Ishikawa (cell line): Measurements from ENCODE around the gene CRTC2.

Experiments used
- CEBPB ChIP-seq: IDR thresholded peaks from 2 replicates; pipeline ENCODE4 v1.6.1; 2012
- CREB1 ChIP-seq: IDR thresholded peaks from 2 replicates; pipeline ENCODE4 v1.6.1; 2012; ENCODE audit warnings: low read depth
- EGR1 ChIP-seq: IDR thresholded peaks from 2 replicates; pipeline ENCODE4 v1.6.1; 2012
- EP300 ChIP-seq: IDR thresholded peaks from 2 replicates; pipeline ENCODE4 v1.6.1; 2012; ENCODE audit warnings: borderline replicate concordance
- FOXM1 ChIP-seq: IDR thresholded peaks from 2 replicates; pipeline ENCODE4 v1.6.1; 2012; ENCODE audit warnings: low read depth, borderline replicate concordance
- MAX ChIP-seq: IDR thresholded peaks from 2 replicates; pipeline ENCODE4 v1.6.1; 2012
- RAD21 ChIP-seq: IDR thresholded peaks from 2 replicates; pipeline ENCODE4 v1.6.1; 2012; ENCODE audit warnings: low read depth
- REST ChIP-seq: IDR thresholded peaks from 2 replicates; pipeline ENCODE4 v1.6.1; 2012; ENCODE audit warnings: low read depth, mild to moderate bottlenecking
- TAF1 ChIP-seq: IDR thresholded peaks from 2 replicates; pipeline ENCODE4 v1.6.1; 2012; ENCODE audit warnings: low read depth, mild to moderate bottlenecking
- TCF12 ChIP-seq: IDR thresholded peaks from 2 replicates; pipeline ENCODE4 v1.6.1; 2012; ENCODE audit warnings: low read depth
- TEAD4 ChIP-seq: IDR thresholded peaks from 2 replicates; pipeline ENCODE4 v1.6.1; 2012
- USF1 ChIP-seq: IDR thresholded peaks from 2 replicates; pipeline ENCODE4 v1.6.1; 2012
- YY1 ChIP-seq: IDR thresholded peaks from 2 replicates; pipeline ENCODE4 v1.6.1; 2012; ENCODE audit warnings: low read depth

- TF ChIP-seq FOXM1: no peak
- peak; percentile 93 for TF ChIP-seq YY1
- peak; percentile 89 for TF ChIP-seq TAF1
- TF ChIP-seq CEBPB: no peak
- TF ChIP-seq MAX: peak; percentile 79
- no peak for TF ChIP-seq TCF12
- TF ChIP-seq EP300: no peak
- TF ChIP-seq TEAD4: no peak
- TF ChIP-seq CREB1: no peak
- no peak for TF ChIP-seq REST
- TF ChIP-seq RAD21: no peak
- TF ChIP-seq USF1: 0 out of 2 replicates have a peak, but pooled peaks have one; percentile 10
- TF ChIP-seq EGR1: no peak
Measured at GRCh38 chr1:153977250-153978240, 19.1 kb upstream of the CRTC2 start, which contains the start of gene JTB.
